Tibial nerve (tissue), 4 donors: ENCODE results near the gene CORO2B.

Experiments
- EP300 ChIP-seq, 2 donors: sonication (generic); formaldehyde crosslinking; IDR thresholded peaks; one replicate each; pipeline ENCODE4 v1.6.1; 2017; ENCODE audit warnings: antibody characterized with exemption in 2 of 2, mild to moderate bottlenecking in 1 of 2
- TF ChIP-seq, protein P1 (sequence below), 5 experiments: fragments of 200-600 bp in 3 of 5; fragments of 450-650 bp in 2 of 5; sonication (generic) in 3 of 5; IDR thresholded peaks; one replicate each; pipeline ENCODE4 v1.5.1; 2016 to 2019; ENCODE audit warnings: antibody characterized with exemption in 5 of 5, mild to moderate bottlenecking in 3 of 5, moderate library complexity in 2 of 5

DNA sequence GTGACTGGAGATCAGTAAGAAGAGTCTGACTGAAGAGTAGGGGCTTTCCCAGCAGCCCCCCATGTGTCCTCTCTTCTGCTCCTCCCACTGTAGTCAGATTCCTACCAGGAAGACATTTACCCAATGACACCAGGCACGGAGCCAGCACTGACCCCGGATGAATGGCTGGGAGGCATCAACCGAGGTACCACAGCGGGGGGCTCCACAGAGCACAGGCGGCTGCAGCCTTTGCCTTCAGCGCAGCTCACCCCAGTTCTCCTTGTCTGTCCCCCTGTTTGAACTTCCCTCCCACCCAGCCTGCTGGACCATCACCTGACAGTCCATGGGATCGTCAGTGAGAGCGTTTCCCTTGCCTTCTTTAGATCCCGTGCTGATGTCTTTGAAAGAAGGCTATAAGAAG is 140.3 kb downstream of the CORO2B start:
- TF ChIP-seq, protein P1, sequence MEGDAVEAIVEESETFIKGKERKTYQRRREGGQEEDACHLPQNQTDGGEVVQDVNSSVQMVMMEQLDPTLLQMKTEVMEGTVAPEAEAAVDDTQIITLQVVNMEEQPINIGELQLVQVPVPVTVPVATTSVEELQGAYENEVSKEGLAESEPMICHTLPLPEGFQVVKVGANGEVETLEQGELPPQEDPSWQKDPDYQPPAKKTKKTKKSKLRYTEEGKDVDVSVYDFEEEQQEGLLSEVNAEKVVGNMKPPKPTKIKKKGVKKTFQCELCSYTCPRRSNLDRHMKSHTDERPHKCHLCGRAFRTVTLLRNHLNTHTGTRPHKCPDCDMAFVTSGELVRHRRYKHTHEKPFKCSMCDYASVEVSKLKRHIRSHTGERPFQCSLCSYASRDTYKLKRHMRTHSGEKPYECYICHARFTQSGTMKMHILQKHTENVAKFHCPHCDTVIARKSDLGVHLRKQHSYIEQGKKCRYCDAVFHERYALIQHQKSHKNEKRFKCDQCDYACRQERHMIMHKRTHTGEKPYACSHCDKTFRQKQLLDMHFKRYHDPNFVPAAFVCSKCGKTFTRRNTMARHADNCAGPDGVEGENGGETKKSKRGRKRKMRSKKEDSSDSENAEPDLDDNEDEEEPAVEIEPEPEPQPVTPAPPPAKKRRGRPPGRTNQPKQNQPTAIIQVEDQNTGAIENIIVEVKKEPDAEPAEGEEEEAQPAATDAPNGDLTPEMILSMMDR (IDR thresholded peaks at IDR 0.05): no peak
- no peak for TF ChIP-seq EP300 (IDR thresholded peaks at IDR 0.05)
